HepG2 (cell line): ENCODE results near the gene MTR. TPM values are rescaled to one million over a fixed set of nuclear protein-coding genes. Genes with fewer than 3 reads are reported as not detected.

ENCODE experiments used
- ATAC-seq: fragments of 200-7000 bp; cut with Tn5 transposase; 3 replicates; pipeline ENCODE4 v1.9.1; 2020; ENCODE audit warnings: mild to moderate bottlenecking, moderate library complexity
- BruUV-seq: library from RNA; stranded (reverse); fragments of 400-500 nt; replicated peaks from 2 replicates; lab custom pipeline; 2021; lab: Mats Ljungman, UMichigan
- CTCF ChIA-PET: fragments of 300-600 bp; formaldehyde crosslinking; extraction: SDS; loops from one replicate; lab custom pipeline; 2021; ENCODE audit warnings: low total read pairs, inconsistent platforms, low intra/inter-chr PET ratio; lab: Yijun Ruan, JAX
- POLR2A ChIA-PET: fragments of 350-600 bp; sonication (Branson Sonifier 250); formaldehyde crosslinking; loops from one replicate; lab custom pipeline; 2020; ENCODE audit warnings: antibody characterized with exemption, inconsistent platforms; lab: Yijun Ruan, JAX
- DNase-seq: peaks from one replicate; pipeline ENCODE4 v3.0.0-alpha.2; 2015; ENCODE audit warnings: low spot score
- FAIRE-seq: peaks from 3 replicates; lab custom pipeline; 2011; peaks lifted over from hg19 to GRCh38; lab: Jason Lieb, UNC
- H2AFZ ChIP-seq: one replicate; pipeline ENCODE4 v1.6.1; 2011; ENCODE audit warnings: low read length, inconsistent platforms
- H3K27ac ChIP-seq: fragments of 300-600 bp; 3 replicates; pipeline ENCODE4 v1.8.0; 2011; ENCODE audit warnings: mixed run types, mild to moderate bottlenecking, mixed read lengths, low read length, inconsistent platforms; ENCODE audit not compliant: insufficient read depth; ENCODE audit errors: extremely low read length
- H3K27me3 ChIP-seq, 2 experiments: fragments of 200-600 bp in 1 of 2; 2 replicates in 1 of 2; 3 replicates in 1 of 2; pipeline versions ENCODE4 v1.6.0 to v1.8.0; 2011; ENCODE audit warnings: low read length in 2 of 2, mild to moderate bottlenecking in 2 of 2, moderate library complexity in 2 of 2, inconsistent platforms in 1 of 2; ENCODE audit not compliant: insufficient read depth in 2 of 2, control insufficient read depth in 1 of 2
- H3K36me3 ChIP-seq, 2 experiments: fragments of 200-600 bp in 1 of 2; replicated peaks in 1 of 2; 2 replicates in 1 of 2; 3 replicates in 1 of 2; pipeline versions ENCODE4 v1.5.1 to v1.8.0; 2011; ENCODE audit warnings: low read length in 2 of 2, inconsistent platforms in 1 of 2; ENCODE audit not compliant: insufficient read depth in 2 of 2, control insufficient read depth in 1 of 2
- H3K4me1 ChIP-seq: 2 replicates; pipeline ENCODE4 v1.5.1; 2012; ENCODE audit warnings: low read length, inconsistent platforms; ENCODE audit not compliant: insufficient read depth
- H3K4me2 ChIP-seq: 2 replicates; pipeline ENCODE4 v1.6.0; 2011; ENCODE audit warnings: low read depth, low read length, inconsistent platforms
- H3K4me3 ChIP-seq, 3 experiments: fragments of 200-600 bp in 1 of 3; sonication (generic), shearing (Covaris generic) in 1 of 3; replicated peaks in 1 of 3; 2 replicates each; pipeline ENCODE4 v1.5.1; 2011 to 2016; ENCODE audit warnings: low read length in 3 of 3, inconsistent platforms in 2 of 3, low read depth in 2 of 3, mild to moderate bottlenecking in 2 of 3, control low read depth in 1 of 3, mixed read lengths in 1 of 3; ENCODE audit not compliant: insufficient read depth in 1 of 3
- H3K79me2 ChIP-seq: one replicate; pipeline ENCODE4 v1.6.1; 2011; ENCODE audit warnings: low read length, inconsistent platforms; ENCODE audit not compliant: insufficient read depth
- H3K9ac ChIP-seq: 2 replicates; pipeline ENCODE4 v1.6.0; 2011; ENCODE audit warnings: mild to moderate bottlenecking, low read depth, low read length, inconsistent platforms; ENCODE audit not compliant: insufficient read depth
- H3K9me3 ChIP-seq: 2 replicates; pipeline ENCODE4 v1.5.1; 2012; ENCODE audit warnings: mild to moderate bottlenecking, low read length
- H4K20me1 ChIP-seq: 2 replicates; pipeline ENCODE4 v1.6.0; 2011; ENCODE audit warnings: inconsistent platforms, mild to moderate bottlenecking, low read length, moderate library complexity; ENCODE audit not compliant: insufficient read depth
- E2F2 ChIP-seq: sonication (generic); formaldehyde crosslinking; IDR thresholded peaks from 2 replicates; pipeline ENCODE4 v1.4.0; 2020; ENCODE audit warnings: missing genetic modification reagents, borderline replicate concordance
- KAT8 ChIP-seq: IDR thresholded peaks from 2 replicates; pipeline ENCODE4 v1.6.1; 2016; ENCODE audit warnings: missing genetic modification reagents, missing compliant biosample characterization
- PHB2 ChIP-seq: fragments of 450-650 bp; IDR thresholded peaks from 2 replicates; pipeline ENCODE4 v1.6.1; 2018; ENCODE audit not compliant: partially characterized antibody
- SRY ChIP-seq: sonication (generic); formaldehyde crosslinking; IDR thresholded peaks from 2 replicates; pipeline ENCODE4 v1.8.0; 2022; ENCODE audit warnings: mild to moderate bottlenecking, missing genetic modification reagents
- THAP8 ChIP-seq: sonication (generic); formaldehyde crosslinking; IDR thresholded peaks from 2 replicates; pipeline ENCODE4 v1.5.1; 2020; ENCODE audit warnings: missing genetic modification reagents, mild to moderate bottlenecking, borderline replicate concordance
- TOPORS ChIP-seq: sonication (generic); formaldehyde crosslinking; IDR thresholded peaks from 2 replicates; pipeline ENCODE4 v1.8.0; 2023; ENCODE audit warnings: mild to moderate bottlenecking, missing genetic modification reagents
- ZNF570 ChIP-seq: sonication (generic); formaldehyde crosslinking; IDR thresholded peaks from 2 replicates; pipeline ENCODE4 v1.4.0; 2020; ENCODE audit warnings: mild to moderate bottlenecking, missing genetic modification reagents, borderline replicate concordance
- WGBS: methylation state at CpG from one replicate; pipeline ENCODE4 v1.1.6; 2017; ENCODE audit warnings: low lambda C conversion rate; 5-methylcytosine and 5-hydroxymethylcytosine counted together
- in situ Hi-C: cut with HindIII; loops from 2 replicates; pipeline ENCODE4 v1.10.0; 2017; ENCODE audit warnings: low pct_unique_long_range_greater_than_20kb; ENCODE audit not compliant: extremely low pct_ligation_motif_present
- intact Hi-C: fragments of 100-400 bp; cut with micrococcal nuclease; formaldehyde crosslinking; loops from one replicate; pipeline ENCODE4 v1.10.0; 2022; ENCODE audit not compliant: unreplicated experiment
- polyA plus RNA-seq, 8 experiments: library from polyadenylated mRNA; depleted of rRNA in 3 of 8; stranded (reverse) in 7 of 8; unstranded in 1 of 8; fragments of >200 nt; fragmentation: Illumina TruSeq in 4 of 8; extraction: Trizol in 4 of 8; gene quantifications; 2 replicates each; pipeline versions ENCODE4 v1.2.1 to v1.2.3, GENCODE V29; 2011 to 2016; ENCODE audit warnings: low read depth in 4 of 8, missing spikeins in 1 of 8, mixed read lengths in 1 of 8; ENCODE audit not compliant: insufficient read depth in 1 of 8
- total RNA-seq, 5 experiments: library from RNA; depleted of rRNA; stranded (reverse); fragments of >200 nt; fragmentation: Illumina TruSeq; extraction: Trizol; gene quantifications; 2 replicates each; pipeline ENCODE4 v1.2.3, GENCODE V29; 2016; ENCODE audit warnings: low read depth in 1 of 5
- TF ChIP-seq, protein P1 (sequence below): sonication (generic); formaldehyde crosslinking; conservative IDR thresholded peaks from 2 replicates; pipeline ENCODE4 v1.4.0; 2020; ENCODE audit warnings: mild to moderate bottlenecking, missing genetic modification reagents, moderate library complexity
- TF ChIP-seq, protein P2 (sequence below), 2 experiments: sonication (generic) in 1 of 2; formaldehyde crosslinking in 1 of 2; IDR thresholded peaks; 2 replicates each; pipeline versions ENCODE4 v1.5.1 to v1.6.1; 2011 to 2020; ENCODE audit warnings: borderline replicate concordance in 1 of 2, low read depth in 1 of 2, low read length in 1 of 2, mild to moderate bottlenecking in 1 of 2, missing genetic modification reagents in 1 of 2, moderate library complexity in 1 of 2
- TF ChIP-seq, protein P3 (sequence below): sonication (generic); formaldehyde crosslinking; conservative IDR thresholded peaks from 2 replicates; pipeline ENCODE4 v1.8.0; 2022; ENCODE audit warnings: missing genetic modification reagents

MTR gene
- total and polyA plus RNA-seq, 2 of the 13 experiments (the other 11 are each of a cell fraction or from before 2014, with no cell fraction given): 16.3 to 36.1 TPM

DNA sequence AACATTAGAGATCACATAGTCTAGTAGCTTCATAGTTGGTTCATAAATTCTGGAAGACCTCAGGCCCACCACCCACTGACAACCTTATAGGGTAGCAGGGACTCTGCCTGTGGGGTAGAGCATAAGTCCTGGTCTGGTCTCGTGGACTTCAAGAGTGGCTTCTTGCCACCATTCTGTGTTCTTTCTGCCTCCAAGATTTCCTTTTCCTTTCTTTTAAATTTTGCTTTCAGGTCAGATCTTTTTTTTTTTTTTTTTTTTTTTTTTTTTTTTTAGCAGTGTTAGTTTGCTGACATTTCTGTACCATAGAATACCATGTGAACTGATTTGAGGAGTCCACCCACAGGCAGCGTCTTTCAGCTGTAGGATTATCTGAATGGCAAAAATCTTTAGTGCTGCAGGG lies 28.5 kb downstream of the MTR start:
- ChIA-PET CTCF (no interaction called here), POLR2A (interaction anchor here (1.5 kb wide), 1 partner anchor 38 kb away, joined by 4 read pairs; no protein-coding TSS in a partner anchor)
- no peak for FAIRE-seq
- TF ChIP-seq, protein P1, sequence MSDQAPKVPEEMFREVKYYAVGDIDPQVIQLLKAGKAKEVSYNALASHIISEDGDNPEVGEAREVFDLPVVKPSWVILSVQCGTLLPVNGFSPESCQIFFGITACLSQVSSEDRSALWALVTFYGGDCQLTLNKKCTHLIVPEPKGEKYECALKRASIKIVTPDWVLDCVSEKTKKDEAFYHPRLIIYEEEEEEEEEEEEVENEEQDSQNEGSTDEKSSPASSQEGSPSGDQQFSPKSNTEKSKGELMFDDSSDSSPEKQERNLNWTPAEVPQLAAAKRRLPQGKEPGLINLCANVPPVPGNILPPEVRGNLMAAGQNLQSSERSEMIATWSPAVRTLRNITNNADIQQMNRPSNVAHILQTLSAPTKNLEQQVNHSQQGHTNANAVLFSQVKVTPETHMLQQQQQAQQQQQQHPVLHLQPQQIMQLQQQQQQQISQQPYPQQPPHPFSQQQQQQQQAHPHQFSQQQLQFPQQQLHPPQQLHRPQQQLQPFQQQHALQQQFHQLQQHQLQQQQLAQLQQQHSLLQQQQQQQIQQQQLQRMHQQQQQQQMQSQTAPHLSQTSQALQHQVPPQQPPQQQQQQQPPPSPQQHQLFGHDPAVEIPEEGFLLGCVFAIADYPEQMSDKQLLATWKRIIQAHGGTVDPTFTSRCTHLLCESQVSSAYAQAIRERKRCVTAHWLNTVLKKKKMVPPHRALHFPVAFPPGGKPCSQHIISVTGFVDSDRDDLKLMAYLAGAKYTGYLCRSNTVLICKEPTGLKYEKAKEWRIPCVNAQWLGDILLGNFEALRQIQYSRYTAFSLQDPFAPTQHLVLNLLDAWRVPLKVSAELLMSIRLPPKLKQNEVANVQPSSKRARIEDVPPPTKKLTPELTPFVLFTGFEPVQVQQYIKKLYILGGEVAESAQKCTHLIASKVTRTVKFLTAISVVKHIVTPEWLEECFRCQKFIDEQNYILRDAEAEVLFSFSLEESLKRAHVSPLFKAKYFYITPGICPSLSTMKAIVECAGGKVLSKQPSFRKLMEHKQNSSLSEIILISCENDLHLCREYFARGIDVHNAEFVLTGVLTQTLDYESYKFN: no peak
- no peak for TF ChIP-seq TOPORS (CRISPR knock-in tag)
- TF ChIP-seq SRY: no peak
- no peak for TF ChIP-seq THAP8 (CRISPR knock-in tag)
- TF ChIP-seq KAT8 (CRISPR knock-in tag): no peak
- TF ChIP-seq PHB2: no peak
- no peak for TF ChIP-seq E2F2 (CRISPR knock-in tag)
- TF ChIP-seq, protein P2, sequence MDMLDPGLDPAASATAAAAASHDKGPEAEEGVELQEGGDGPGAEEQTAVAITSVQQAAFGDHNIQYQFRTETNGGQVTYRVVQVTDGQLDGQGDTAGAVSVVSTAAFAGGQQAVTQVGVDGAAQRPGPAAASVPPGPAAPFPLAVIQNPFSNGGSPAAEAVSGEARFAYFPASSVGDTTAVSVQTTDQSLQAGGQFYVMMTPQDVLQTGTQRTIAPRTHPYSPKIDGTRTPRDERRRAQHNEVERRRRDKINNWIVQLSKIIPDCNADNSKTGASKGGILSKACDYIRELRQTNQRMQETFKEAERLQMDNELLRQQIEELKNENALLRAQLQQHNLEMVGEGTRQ (IDR thresholded peaks at IDR 0.05; ENCODE audit: low read depth, low read length): no peak
- TF ChIP-seq, protein P2 (CRISPR knock-in tag; IDR thresholded peaks at IDR 0.05; ENCODE audit: borderline replicate concordance): no peak
- no peak for TF ChIP-seq ZNF570 (CRISPR knock-in tag)
- TF ChIP-seq, protein P3, sequence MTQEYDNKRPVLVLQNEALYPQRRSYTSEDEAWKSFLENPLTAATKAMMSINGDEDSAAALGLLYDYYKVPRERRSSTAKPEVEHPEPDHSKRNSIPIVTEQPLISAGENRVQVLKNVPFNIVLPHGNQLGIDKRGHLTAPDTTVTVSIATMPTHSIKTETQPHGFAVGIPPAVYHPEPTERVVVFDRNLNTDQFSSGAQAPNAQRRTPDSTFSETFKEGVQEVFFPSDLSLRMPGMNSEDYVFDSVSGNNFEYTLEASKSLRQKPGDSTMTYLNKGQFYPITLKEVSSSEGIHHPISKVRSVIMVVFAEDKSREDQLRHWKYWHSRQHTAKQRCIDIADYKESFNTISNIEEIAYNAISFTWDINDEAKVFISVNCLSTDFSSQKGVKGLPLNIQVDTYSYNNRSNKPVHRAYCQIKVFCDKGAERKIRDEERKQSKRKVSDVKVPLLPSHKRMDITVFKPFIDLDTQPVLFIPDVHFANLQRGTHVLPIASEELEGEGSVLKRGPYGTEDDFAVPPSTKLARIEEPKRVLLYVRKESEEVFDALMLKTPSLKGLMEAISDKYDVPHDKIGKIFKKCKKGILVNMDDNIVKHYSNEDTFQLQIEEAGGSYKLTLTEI (CRISPR knock-in tag): no peak

More for the DNA sequence above, 28.5 kb downstream of the MTR start:
- 98% methylated on average over 2 of the region's 2 CpGs for WGBS
- Histone ChIP-seq H3K9me3 (no peaks in the 10 kb centered on the region), H3K4me3 (no peak overlapping the region), H3K9ac (no peak overlapping the region), H3K4me2 (no peak overlapping the region), H3K4me1 (peaks cover 16% of the 10 kb centered on the region), H4K20me1 (no peaks in the 10 kb centered on the region), H3K79me2 (no peaks in the 10 kb centered on the region), H2AFZ (no peak overlapping the region), H3K36me3 (peaks cover 18 to 81% of the 10 kb centered on the region in 2 experiments), H3K27ac (no peak overlapping the region), H3K27me3 (no peaks in the 10 kb centered on the region)
- intact Hi-C loops (no loop called here), in situ Hi-C loops (no loop called here)
- no TSS peak for BruUV-seq
- ATAC-seq: no peak
- DNase-seq: no peak
